GM10248 (cell line): ENCODE data around the gene STOX2.

Source experiments
- CTCF ChIA-PET: fragments of 300-600 bp; sonication (Branson Sonifier 250); formaldehyde crosslinking; extraction: SDS; loops from one replicate; lab custom pipeline; 2021; ENCODE audit warnings: antibody characterized with exemption; lab: Yijun Ruan, JAX
- POLR2A ChIA-PET: fragments of 350-650 bp; sonication (Branson Sonifier 250); formaldehyde crosslinking; extraction: SDS; loops from one replicate; lab custom pipeline; 2020; ENCODE audit warnings: antibody characterized with exemption; lab: Yijun Ruan, JAX
- DNase-seq: peaks from one replicate; pipeline ENCODE4 v3.0.0; 2012; ENCODE audit errors: extremely low spot score
- TF ChIP-seq, protein P1 (sequence below): IDR thresholded peaks from 2 replicates; pipeline ENCODE4 v1.5.1; 2012; ENCODE audit warnings: mild to moderate bottlenecking, low read depth; ENCODE audit errors: extremely low read depth, missing control alignments, control extremely low read depth

Gene STOX2

DNA sequence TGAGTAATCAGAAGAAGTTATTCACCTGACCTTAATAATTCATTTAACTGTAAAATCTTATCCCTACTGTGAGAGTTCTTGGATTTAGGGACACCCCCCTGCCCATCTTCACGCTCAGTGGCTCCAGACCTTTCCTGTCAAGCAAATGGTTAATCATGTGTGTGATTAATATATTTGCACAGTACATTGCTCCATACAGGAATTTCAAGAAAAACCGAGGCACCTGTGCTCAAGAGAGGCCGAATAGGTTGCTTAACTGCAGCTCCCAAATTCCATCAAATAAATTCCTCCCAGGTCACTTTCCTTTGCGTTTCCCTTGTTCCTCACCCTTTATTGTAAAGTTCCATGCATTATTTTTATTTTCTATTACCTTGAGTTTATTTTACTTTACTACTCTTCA lies 119.5 kb downstream of the STOX2 start:
- TF ChIP-seq, protein P1, sequence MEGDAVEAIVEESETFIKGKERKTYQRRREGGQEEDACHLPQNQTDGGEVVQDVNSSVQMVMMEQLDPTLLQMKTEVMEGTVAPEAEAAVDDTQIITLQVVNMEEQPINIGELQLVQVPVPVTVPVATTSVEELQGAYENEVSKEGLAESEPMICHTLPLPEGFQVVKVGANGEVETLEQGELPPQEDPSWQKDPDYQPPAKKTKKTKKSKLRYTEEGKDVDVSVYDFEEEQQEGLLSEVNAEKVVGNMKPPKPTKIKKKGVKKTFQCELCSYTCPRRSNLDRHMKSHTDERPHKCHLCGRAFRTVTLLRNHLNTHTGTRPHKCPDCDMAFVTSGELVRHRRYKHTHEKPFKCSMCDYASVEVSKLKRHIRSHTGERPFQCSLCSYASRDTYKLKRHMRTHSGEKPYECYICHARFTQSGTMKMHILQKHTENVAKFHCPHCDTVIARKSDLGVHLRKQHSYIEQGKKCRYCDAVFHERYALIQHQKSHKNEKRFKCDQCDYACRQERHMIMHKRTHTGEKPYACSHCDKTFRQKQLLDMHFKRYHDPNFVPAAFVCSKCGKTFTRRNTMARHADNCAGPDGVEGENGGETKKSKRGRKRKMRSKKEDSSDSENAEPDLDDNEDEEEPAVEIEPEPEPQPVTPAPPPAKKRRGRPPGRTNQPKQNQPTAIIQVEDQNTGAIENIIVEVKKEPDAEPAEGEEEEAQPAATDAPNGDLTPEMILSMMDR = no peak
- CTCF ChIA-PET = no interaction called here
- DNase-seq = no peak
- POLR2A ChIA-PET = no interaction called here

GRCh38 chr4:184028561-184029374 lies 123.7 kb downstream of the STOX2 start:
- no peak for DNase-seq
- ChIA-PET POLR2A (no interaction called here), CTCF (interaction anchor here (2.3 kb wide), 1 partner anchor 12 kb away, joined by 5 read pairs; no protein-coding TSS in a partner anchor)
- TF ChIP-seq, protein P1 = no peak

DNA sequence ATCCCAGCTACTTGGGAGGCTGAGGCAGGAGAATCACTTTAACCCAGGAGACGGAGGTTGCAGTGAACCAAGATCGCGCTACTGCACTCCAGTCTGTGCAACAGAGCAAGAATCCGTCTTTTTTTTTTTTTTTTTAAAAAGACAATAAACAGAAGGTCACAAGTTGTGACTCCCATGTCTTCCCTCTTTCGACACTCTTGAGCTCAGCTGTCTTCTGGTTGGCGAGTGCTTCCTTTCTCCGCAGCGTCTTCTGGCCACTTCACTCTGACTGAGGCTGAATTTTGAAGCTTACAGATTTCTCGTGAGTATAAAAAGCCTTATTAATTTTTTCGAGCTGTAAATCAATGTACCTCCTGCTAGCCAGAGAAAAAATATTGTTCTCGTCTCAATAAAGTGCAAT lies 124.9 kb downstream of the STOX2 start:
- ChIA-PET POLR2A (interaction anchor here (0.6 kb wide), 1 partner anchor 615 kb away, joined by 4 read pairs; no protein-coding TSS in a partner anchor), CTCF (no interaction called here)
- TF ChIP-seq, protein P1 = no peak
- no peak for DNase-seq

GRCh38 chr4:184030764-184031163 lies 125.7 kb downstream of the STOX2 start:
- ChIA-PET CTCF (interaction anchor here (1.6 kb wide), 1 partner anchor 10 kb away, joined by 3 read pairs; no protein-coding TSS in a partner anchor), POLR2A (interaction anchor here (0.6 kb wide), 1 partner anchor 615 kb away, joined by 4 read pairs; no protein-coding TSS in a partner anchor)
- TF ChIP-seq, protein P1 = no peak
- DNase-seq = no peak

DNA sequence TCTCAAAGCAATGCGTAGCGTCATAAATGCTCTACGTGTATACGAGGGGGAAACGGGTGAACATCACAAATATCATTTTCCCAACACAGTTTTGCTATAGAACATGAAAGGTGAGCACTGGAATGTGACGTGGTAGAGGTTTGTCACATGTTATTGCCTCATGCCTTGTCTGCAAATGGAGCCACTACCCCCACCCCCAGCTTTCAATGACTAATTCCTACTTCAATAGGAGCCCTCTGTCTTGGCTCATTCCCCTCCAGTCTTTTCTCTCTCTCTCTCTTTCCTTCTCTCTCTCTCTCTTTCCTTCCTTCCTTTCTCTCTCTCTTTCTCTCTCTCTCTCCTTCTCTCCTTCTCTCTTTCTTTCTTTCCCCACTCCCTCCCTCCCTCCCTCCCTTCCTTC lies 127.0 kb downstream of the STOX2 start:
- TF ChIP-seq, protein P1 = no peak
- POLR2A ChIA-PET = no interaction called here
- DNase-seq = no peak
- CTCF ChIA-PET = interaction anchor here (1.6 kb wide), 1 partner anchor 9 kb away, joined by 3 read pairs; no protein-coding TSS in a partner anchor

DNA sequence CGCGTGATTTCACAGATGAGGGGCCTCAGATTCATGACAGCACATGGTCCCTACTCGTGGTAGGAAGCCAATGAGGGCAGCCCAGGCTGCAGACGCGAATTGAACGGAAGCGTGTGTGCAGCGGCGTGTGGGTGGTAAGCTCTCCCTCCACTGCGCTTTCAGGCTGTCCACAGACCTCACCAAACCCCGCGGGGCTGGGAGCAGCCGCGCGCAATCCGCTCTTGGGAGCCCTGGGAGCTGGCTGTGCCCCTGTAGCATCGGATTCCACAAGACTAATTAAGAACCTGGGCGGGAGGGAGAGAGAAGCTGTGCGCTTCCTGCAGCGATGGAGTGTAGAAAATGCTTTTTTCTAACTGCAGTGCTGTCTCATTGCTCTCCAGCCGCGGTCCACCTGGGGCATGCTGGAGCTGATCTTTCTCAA lies 134.9 kb downstream of the STOX2 start:
- CTCF ChIA-PET = no interaction called here
- peak; percentile 27 for DNase-seq
- TF ChIP-seq, protein P1 = no peak
- POLR2A ChIA-PET = no interaction called here
